Hepatocyte (in vitro differentiated cells): ENCODE measurements around the gene AP1S3. TPM values are rescaled to one million over a fixed set of nuclear protein-coding genes. Genes with fewer than 3 reads are reported as not detected.

Experiments used
- DNase-seq: peaks from one replicate; pipeline ENCODE4 v3.0.0-alpha.2; 2016; ENCODE audit warnings: low spot score
- H2AFZ ChIP-seq: fragments of 200-600 bp; sonication (generic); 2 replicates; pipeline ENCODE4 v1.6.0; 2016; ENCODE audit warnings: antibody characterized with exemption, mild to moderate bottlenecking
- H3K27ac ChIP-seq: fragments of 200-600 bp; sonication (generic); 2 replicates; pipeline ENCODE4 v1.5.1; 2016; ENCODE audit warnings: mild to moderate bottlenecking
- H3K27me3 ChIP-seq: fragments of 200-600 bp; sonication (generic); 2 replicates; pipeline ENCODE4 v1.6.1; 2016
- H3K36me3 ChIP-seq: fragments of 200-600 bp; sonication (generic); replicated peaks from 2 replicates; pipeline ENCODE4 v1.5.1; 2016; ENCODE audit warnings: low read depth; ENCODE audit not compliant: insufficient read depth
- H3K4me1 ChIP-seq: fragments of 200-600 bp; sonication (generic); 2 replicates; pipeline ENCODE4 v1.5.1; 2016; ENCODE audit warnings: mild to moderate bottlenecking, moderate library complexity; ENCODE audit not compliant: insufficient read depth
- H3K4me2 ChIP-seq: fragments of 200-600 bp; sonication (generic); 2 replicates; pipeline ENCODE4 v1.6.0; 2016
- H3K4me3 ChIP-seq: fragments of 200-600 bp; sonication (generic); 2 replicates; pipeline ENCODE4 v1.5.1; 2016; ENCODE audit warnings: mild to moderate bottlenecking
- H3K79me2 ChIP-seq: fragments of 200-600 bp; sonication (generic); 2 replicates; pipeline ENCODE4 v1.6.0; 2017; ENCODE audit warnings: mild to moderate bottlenecking
- H3K9me2 ChIP-seq: fragments of 200-600 bp; sonication (generic); replicated peaks from 2 replicates; pipeline ENCODE4 v1.6.0; 2017; ENCODE audit warnings: mild to moderate bottlenecking; ENCODE audit not compliant: insufficient read depth
- H3K9me3 ChIP-seq: fragments of 200-600 bp; sonication (generic); 2 replicates; pipeline ENCODE4 v1.5.1; 2016; ENCODE audit warnings: low read depth, mild to moderate bottlenecking
- H4K20me1 ChIP-seq: fragments of 200-600 bp; sonication (generic); 2 replicates; pipeline ENCODE4 v1.6.0; 2016; ENCODE audit warnings: mild to moderate bottlenecking; ENCODE audit not compliant: insufficient read depth, poor library complexity, severe bottlenecking
- CTCF ChIP-seq: fragments of 200-600 bp; sonication (generic); IDR thresholded peaks from 2 replicates; pipeline ENCODE4 v1.5.1; 2016; ENCODE audit warnings: antibody characterized with exemption, mild to moderate bottlenecking; ENCODE audit not compliant: poor library complexity
- EZH2 ChIP-seq: fragments of 200-600 bp; sonication (generic); IDR thresholded peaks from 2 replicates; pipeline ENCODE4 v1.6.1; 2016; ENCODE audit warnings: antibody characterized with exemption, mild to moderate bottlenecking, borderline replicate concordance
- EZH2phosphoT487 ChIP-seq: fragments of 200-600 bp; sonication (generic); IDR thresholded peaks from one replicate; pipeline ENCODE4 v1.6.1; 2018; ENCODE audit warnings: antibody characterized with exemption, mild to moderate bottlenecking, low read depth, moderate library complexity; ENCODE audit not compliant: unreplicated experiment, severe bottlenecking
- WGBS: methylation state at CpG from one replicate; pipeline ENCODE4 v1.1.6; 2016; ENCODE audit warnings: low lambda C conversion rate; ENCODE audit errors: missing lambda C conversion rate; 5-methylcytosine and 5-hydroxymethylcytosine counted together
- polyA plus RNA-seq: library from polyadenylated mRNA; unstranded; fragments of >200 nt; fragmentation: Nextera tagmentation; extraction: Ambion mirVana; gene quantifications from 2 replicates; pipeline ENCODE4 v1.2.1, GENCODE V29; 2016
- total RNA-seq: library from RNA; depleted of rRNA; stranded (reverse); fragments of >200 nt; gene quantifications from 2 replicates; pipeline ENCODE4 v1.2.3, GENCODE V29; 2014

Gene AP1S3
- total and polyA plus RNA-seq, 2 experiments from 2014 or later: 16.5 to 30.7 TPM

GRCh38 chr2:223735659-223736244, 101.6 kb downstream of the AP1S3 start:
- WGBS: 94% methylated on average over 4 of the region's 4 CpGs
- TF ChIP-seq EZH2phosphoT487: no peak
- TF ChIP-seq CTCF: no peak
- TF ChIP-seq EZH2: no peak

GRCh38 chr2:223735035-223735640, 102.2 kb downstream of the AP1S3 start:
- TF ChIP-seq CTCF: no peak
- no peak for TF ChIP-seq EZH2
- no peak for TF ChIP-seq EZH2phosphoT487
- 82% methylated on average over 5 of the region's 5 CpGs for WGBS
- no peaks in the 10 kb centered on the region for H3K27me3 ChIP-seq
- H3K9me3 ChIP-seq: no peaks in the 10 kb centered on the region
- H3K27ac ChIP-seq: peak overlapping the region; percentile 2
- H3K36me3 ChIP-seq: no peaks in the 10 kb centered on the region
- no peaks in the 10 kb centered on the region for H3K4me1 ChIP-seq
- no peak overlapping the region for H3K4me2 ChIP-seq
- no peak overlapping the region for H2AFZ ChIP-seq
- H4K20me1 ChIP-seq: no peaks in the 10 kb centered on the region
- H3K9me2 ChIP-seq: no peaks in the 10 kb centered on the region
- no peak overlapping the region for H3K4me3 ChIP-seq
- H3K79me2 ChIP-seq: no peaks in the 10 kb centered on the region
- DNase-seq: no peak

More at GRCh38 chr2:223735659-223736244, 101.6 kb downstream of the AP1S3 start:
- H2AFZ ChIP-seq: no peak overlapping the region
- peak overlapping the region; percentile 32 for H3K27ac ChIP-seq
- no peak overlapping the region for H3K4me2 ChIP-seq
- no peaks in the 10 kb centered on the region for H3K79me2 ChIP-seq
- no peaks in the 10 kb centered on the region for H4K20me1 ChIP-seq
- DNase-seq: peak; percentile 26
- H3K9me3 ChIP-seq: no peaks in the 10 kb centered on the region
- H3K27me3 ChIP-seq: no peaks in the 10 kb centered on the region
- H3K9me2 ChIP-seq: no peaks in the 10 kb centered on the region
- H3K4me3 ChIP-seq: no peak overlapping the region
- H3K4me1 ChIP-seq: no peaks in the 10 kb centered on the region
- no peaks in the 10 kb centered on the region for H3K36me3 ChIP-seq

- H3K36me3 ChIP-seq: no peaks in the 10 kb centered on the region
- H2AFZ ChIP-seq: no peak overlapping the region
- no peak for DNase-seq
- no peaks in the 10 kb centered on the region for H3K9me3 ChIP-seq
- no peak overlapping the region for H3K4me2 ChIP-seq
- no peaks in the 10 kb centered on the region for H3K9me2 ChIP-seq
- H4K20me1 ChIP-seq: no peaks in the 10 kb centered on the region
- no peaks in the 10 kb centered on the region for H3K27me3 ChIP-seq
- WGBS: 94% methylated on average over 2 of the region's 2 CpGs
- H3K27ac ChIP-seq: no peak overlapping the region
- TF ChIP-seq EZH2phosphoT487: no peak
- no peak for TF ChIP-seq CTCF
- no peak for TF ChIP-seq EZH2
- H3K79me2 ChIP-seq: no peaks in the 10 kb centered on the region
- no peak overlapping the region for H3K4me3 ChIP-seq
- H3K4me1 ChIP-seq: no peaks in the 10 kb centered on the region
Observed at GRCh38 chr2:223734346-223734745, 103.0 kb downstream of the AP1S3 start.
